ENCODE results near the gene CPNE4. TPM values are rescaled to one million over a fixed set of nuclear protein-coding genes. Genes with fewer than 3 reads are reported as not detected.

CPNE4 gene
- total and polyA plus RNA-seq, 10 donors, result 0.03 to 3.1 (median 0.91) TPM; not detected in 2

DNA sequence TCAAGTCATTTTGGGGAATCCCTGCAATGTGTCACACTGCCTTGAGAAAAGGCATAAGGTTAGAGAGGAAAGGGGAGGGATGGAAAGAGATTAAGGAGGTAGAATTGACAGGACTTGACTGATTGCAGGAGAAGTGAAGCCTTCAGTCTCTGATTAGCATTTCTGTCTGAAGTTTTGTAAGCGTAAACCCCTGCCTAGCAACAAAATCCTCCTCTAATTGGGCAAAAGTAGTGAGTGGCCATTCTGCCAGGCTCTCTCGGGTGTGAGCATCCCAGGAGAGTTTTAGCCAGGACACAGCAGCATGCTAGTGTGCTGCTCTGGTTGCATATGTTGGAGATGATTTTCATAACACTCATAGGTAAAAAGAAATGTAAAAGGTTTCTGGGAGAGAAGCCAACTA, 415.0 kb downstream of the CPNE4 start:
- WGBS, 5 donors, result 47 to 57% (median 52%) methylated on average over 2 of the region's 2 CpGs
- no peak for TF ChIP-seq POLR2A (IDR thresholded peaks at IDR 0.05)
- TF ChIP-seq POLR2AphosphoS5 (IDR thresholded peaks at IDR 0.05), result no peak

DNA sequence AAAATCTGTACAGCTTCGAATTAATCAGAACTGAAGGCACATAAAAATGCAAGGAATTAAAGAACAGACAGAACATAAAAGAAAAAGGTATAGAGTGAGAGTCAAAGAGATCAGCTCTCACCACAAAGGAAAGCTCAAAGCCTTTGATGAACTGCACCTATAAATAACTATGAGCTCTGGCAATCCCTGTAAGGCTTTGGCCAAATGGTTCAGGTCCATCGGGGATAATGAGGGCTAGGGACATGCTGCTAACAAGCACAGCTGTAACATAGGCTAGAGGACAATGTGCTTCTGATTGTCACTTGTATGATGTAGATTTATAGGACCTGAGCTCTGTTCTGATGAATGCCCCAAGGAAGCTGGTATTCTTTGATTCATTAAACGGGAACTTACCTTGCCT, 418.1 kb downstream of the CPNE4 start:
- no peak overlapping the region for H3K4me3 ChIP-seq
- no peaks in the 10 kb centered on the region for H3K4me1 ChIP-seq
- TF ChIP-seq, protein P1, sequence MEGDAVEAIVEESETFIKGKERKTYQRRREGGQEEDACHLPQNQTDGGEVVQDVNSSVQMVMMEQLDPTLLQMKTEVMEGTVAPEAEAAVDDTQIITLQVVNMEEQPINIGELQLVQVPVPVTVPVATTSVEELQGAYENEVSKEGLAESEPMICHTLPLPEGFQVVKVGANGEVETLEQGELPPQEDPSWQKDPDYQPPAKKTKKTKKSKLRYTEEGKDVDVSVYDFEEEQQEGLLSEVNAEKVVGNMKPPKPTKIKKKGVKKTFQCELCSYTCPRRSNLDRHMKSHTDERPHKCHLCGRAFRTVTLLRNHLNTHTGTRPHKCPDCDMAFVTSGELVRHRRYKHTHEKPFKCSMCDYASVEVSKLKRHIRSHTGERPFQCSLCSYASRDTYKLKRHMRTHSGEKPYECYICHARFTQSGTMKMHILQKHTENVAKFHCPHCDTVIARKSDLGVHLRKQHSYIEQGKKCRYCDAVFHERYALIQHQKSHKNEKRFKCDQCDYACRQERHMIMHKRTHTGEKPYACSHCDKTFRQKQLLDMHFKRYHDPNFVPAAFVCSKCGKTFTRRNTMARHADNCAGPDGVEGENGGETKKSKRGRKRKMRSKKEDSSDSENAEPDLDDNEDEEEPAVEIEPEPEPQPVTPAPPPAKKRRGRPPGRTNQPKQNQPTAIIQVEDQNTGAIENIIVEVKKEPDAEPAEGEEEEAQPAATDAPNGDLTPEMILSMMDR (IDR thresholded peaks at IDR 0.05 in 8 of 11, conservative IDR thresholded peaks at IDR 0.05 in 3 of 11), result no peak
- TF ChIP-seq POLR2A (IDR thresholded peaks at IDR 0.05), result no peak
- H3K9me3 ChIP-seq, result no peaks in the 10 kb centered on the region
- no peak for DNase-seq
- 49 to 61% (median 55%) methylated on average over 3 of the region's 3 CpGs for WGBS, 5 donors
- intact Hi-C loops (cut with DNase I; ENCODE audit: low total_unique reads), result no loop called here
- H3K27ac ChIP-seq, result no peak overlapping the region
- H3K27me3 ChIP-seq (replicated peaks in 1 of 7), result no peaks in the 10 kb centered on the region
- H3K36me3 ChIP-seq, result no peaks in the 10 kb centered on the region

More for the DNA sequence above, 415.0 kb downstream of the CPNE4 start:
- intact Hi-C loops (cut with DNase I; ENCODE audit: low total_unique reads), result no loop called here
- Histone ChIP-seq H3K36me3 (no peaks in the 10 kb centered on the region), H3K27me3 (replicated peaks in 1 of 7) (no peaks in the 10 kb centered on the region), H3K27ac (no peak overlapping the region), H3K9me3 (no peaks in the 10 kb centered on the region), H3K4me3 (no peak overlapping the region), H3K4me1 (no peaks in the 10 kb centered on the region)
- no peak for DNase-seq

DNA sequence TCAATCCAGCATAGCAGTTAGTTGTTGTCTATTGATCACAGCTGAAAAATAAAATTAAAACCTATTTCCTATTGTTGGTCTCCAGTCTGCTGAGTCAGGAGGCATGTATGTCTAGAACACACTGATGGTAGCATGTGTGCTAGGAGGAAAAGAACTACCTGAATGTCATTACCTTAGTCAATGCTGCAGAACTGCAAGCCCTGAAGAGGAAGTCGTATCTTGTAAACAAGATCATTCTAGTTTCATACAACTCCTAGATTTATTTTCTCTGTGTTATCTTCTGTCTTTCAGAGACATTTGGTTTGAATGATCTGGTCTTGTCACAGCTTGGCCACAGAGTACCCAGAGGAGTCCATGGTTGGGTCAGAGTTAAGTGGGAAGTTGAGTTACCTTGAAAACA, 422.1 kb downstream of the CPNE4 start:
- 85 to 97% (median 85%) methylated on average over 1 of the region's 1 CpG for WGBS, 5 donors
- no peak overlapping the region for H3K27ac ChIP-seq
- H3K4me3 ChIP-seq, result no peak overlapping the region
- no peaks in the 10 kb centered on the region for H3K4me1 ChIP-seq
- H3K9me3 ChIP-seq, result no peaks in the 10 kb centered on the region
- DNase-seq, result no peak
- TF ChIP-seq POLR2A (IDR thresholded peaks at IDR 0.05) (no peak), POLR2AphosphoS5 (IDR thresholded peaks at IDR 0.05) (no peak)
- TF ChIP-seq, protein P1 (IDR thresholded peaks at IDR 0.05 in 8 of 11, conservative IDR thresholded peaks at IDR 0.05 in 3 of 11), result no peak
- no peaks in the 10 kb centered on the region for H3K27me3 ChIP-seq (replicated peaks in 1 of 7)
- intact Hi-C loops (cut with DNase I; ENCODE audit: low total_unique reads), result no loop called here
- H3K36me3 ChIP-seq, result no peaks in the 10 kb centered on the region

DNA sequence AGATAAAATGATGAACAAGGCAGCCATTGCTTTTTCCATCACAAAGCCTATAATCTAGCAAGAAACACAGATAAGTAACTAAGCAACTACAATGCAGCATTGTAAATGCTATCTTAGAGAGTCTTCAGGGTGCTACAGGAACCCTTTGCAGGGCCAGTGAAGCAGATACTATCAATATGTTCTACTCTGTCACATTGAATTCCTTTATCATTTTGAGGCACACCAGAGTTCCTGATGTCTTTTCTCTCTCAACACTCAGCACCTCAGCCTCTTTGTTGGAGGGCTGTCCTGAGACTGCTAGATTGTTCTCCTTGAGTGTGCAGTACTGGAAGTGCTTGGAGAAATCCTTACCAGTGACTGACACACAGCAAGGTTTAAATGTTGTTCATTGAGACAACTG, 424.6 kb downstream of the CPNE4 start:
- intact Hi-C loops (cut with DNase I; ENCODE audit: low total_unique reads), result no loop called here
- Histone ChIP-seq H3K27ac (no peak overlapping the region), H3K4me1 (no peaks in the 10 kb centered on the region), H3K36me3 (no peaks in the 10 kb centered on the region), H3K4me3 (no peak overlapping the region), H3K27me3 (replicated peaks in 1 of 7) (peaks cover 0 to 5% (median 0%) of the 10 kb centered on the region in 7 donors), H3K9me3 (no peaks in the 10 kb centered on the region)
- no peak for TF ChIP-seq POLR2A (IDR thresholded peaks at IDR 0.05)
- no peak for TF ChIP-seq POLR2AphosphoS5 (IDR thresholded peaks at IDR 0.05)
- TF ChIP-seq, protein P1 (IDR thresholded peaks at IDR 0.05 in 8 of 11, conservative IDR thresholded peaks at IDR 0.05 in 3 of 11), result no peak
- no peak for DNase-seq

DNA sequence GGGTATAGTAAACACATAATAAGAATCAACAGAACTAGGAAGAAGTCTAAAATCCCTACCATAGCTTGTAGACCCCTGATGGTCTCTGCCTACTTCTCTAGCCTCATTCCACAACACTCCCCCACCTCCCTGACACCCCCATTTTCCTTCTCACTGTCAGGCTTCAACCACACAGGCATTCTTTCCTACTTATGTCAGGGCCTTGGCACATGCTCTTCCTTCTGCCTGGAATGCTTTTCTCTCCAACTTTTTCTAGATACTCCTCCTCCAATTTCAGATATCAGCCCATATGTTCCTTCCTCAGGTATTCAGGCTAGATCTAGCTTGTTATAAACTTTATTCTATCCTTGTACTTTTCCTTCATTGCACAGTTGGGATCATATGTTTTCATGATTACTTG, 426.1 kb downstream of the CPNE4 start:
- Histone ChIP-seq H3K4me1 (no peaks in the 10 kb centered on the region), H3K27me3 (replicated peaks in 1 of 7) (peaks cover 0 to 5% (median 0%) of the 10 kb centered on the region in 7 donors), H3K27ac (no peak overlapping the region), H3K9me3 (no peaks in the 10 kb centered on the region), H3K4me3 (no peak overlapping the region), H3K36me3 (no peaks in the 10 kb centered on the region)
- TF ChIP-seq POLR2AphosphoS5 (IDR thresholded peaks at IDR 0.05) (no peak), POLR2A (IDR thresholded peaks at IDR 0.05) (no peak)
- TF ChIP-seq, protein P1 (IDR thresholded peaks at IDR 0.05 in 8 of 11, conservative IDR thresholded peaks at IDR 0.05 in 3 of 11), result no peak
- no peak for DNase-seq
- intact Hi-C loops (cut with DNase I; ENCODE audit: low total_unique reads), result no loop called here
